CD14-positive monocyte (primary cell): Measurements from ENCODE around the gene FLT3LG. TPM values are rescaled to one million over a fixed set of nuclear protein-coding genes. Genes with fewer than 3 reads are reported as not detected.
"Not testable (repeated sequence)": the region's sequence is repeated elsewhere in the genome, so short reads cannot be mapped to it uniquely, and the experiment has no call there.

Experiments
- DNase-seq, 3 donors: peaks; one replicate each; pipeline ENCODE4 v3.0.0-alpha.2; 2011 to 2022
- H2AFZ ChIP-seq: 2 replicates; pipeline ENCODE4 v1.6.0; 2012; ENCODE audit warnings: mild to moderate bottlenecking, low read depth, low read length, inconsistent platforms; ENCODE audit not compliant: insufficient read depth, poor library complexity, severe bottlenecking
- H3K27ac ChIP-seq, 2 donors: 1 replicate in 1 of 2; 2 replicates in 1 of 2; pipeline ENCODE4 v1.5.1; 2012 to 2013; ENCODE audit warnings: low read length in 2 of 2, control low read depth in 1 of 2, inconsistent platforms in 1 of 2, low read depth in 1 of 2, mild to moderate bottlenecking in 1 of 2
- H3K27me3 ChIP-seq, 2 donors: one replicate each; pipeline versions ENCODE4 v1.6.0 to v1.6.1; 2011 to 2013; ENCODE audit warnings: low read length in 2 of 2; ENCODE audit not compliant: control insufficient read depth in 2 of 2, insufficient read depth in 2 of 2
- H3K36me3 ChIP-seq, 2 donors: replicated peaks in 1 of 2; 1 replicate in 1 of 2; 2 replicates in 1 of 2; pipeline versions ENCODE4 v1.5.1 to v1.6.1; 2012 to 2013; ENCODE audit warnings: low read length in 2 of 2, control low read depth in 1 of 2, inconsistent platforms in 1 of 2, mild to moderate bottlenecking in 1 of 2; ENCODE audit not compliant: insufficient read depth in 2 of 2, control insufficient read depth in 1 of 2
- H3K4me1 ChIP-seq, 2 donors: 1 replicate in 1 of 2; 2 replicates in 1 of 2; pipeline versions ENCODE4 v1.5.1 to v1.6.1; 2012 to 2013; ENCODE audit warnings: low read length in 2 of 2, control low read depth in 1 of 2, inconsistent platforms in 1 of 2, mild to moderate bottlenecking in 1 of 2, moderate library complexity in 1 of 2; ENCODE audit not compliant: insufficient read depth in 2 of 2, control insufficient read depth in 1 of 2
- H3K4me2 ChIP-seq: replicated peaks from 2 replicates; pipeline ENCODE3; 2012; ENCODE audit warnings: low read length, moderate library complexity, mild to moderate bottlenecking; ENCODE audit not compliant: poor library complexity, severe bottlenecking; ENCODE audit errors: extremely low read depth
- H3K4me3 ChIP-seq, 3 experiments: fragments of 200-600 bp in 1 of 3; sonication (generic) in 1 of 3; replicated peaks in 1 of 3; 1 replicate in 2 of 3; 2 replicates in 1 of 3; pipeline ENCODE4 v1.5.1; 2011 to 2013; ENCODE audit warnings: low read length in 3 of 3, mild to moderate bottlenecking in 3 of 3, control low read depth in 2 of 3, low read depth in 2 of 3, inconsistent platforms in 1 of 3, moderate library complexity in 1 of 3
- H3K79me2 ChIP-seq: 2 replicates; pipeline ENCODE4 v1.6.0; 2012; ENCODE audit warnings: mild to moderate bottlenecking, control low read depth, inconsistent platforms, low read length, moderate library complexity; ENCODE audit not compliant: insufficient read depth
- H3K9ac ChIP-seq: 2 replicates; pipeline ENCODE4 v1.6.0; 2017; ENCODE audit warnings: low read length, mild to moderate bottlenecking; ENCODE audit not compliant: insufficient read depth, poor library complexity, severe bottlenecking
- H3K9me3 ChIP-seq, 2 donors: replicated peaks in 1 of 2; 1 replicate in 1 of 2; 2 replicates in 1 of 2; pipeline versions ENCODE4 v1.5.1 to v1.6.1; 2012 to 2013; ENCODE audit warnings: low read length in 2 of 2, control low read depth in 1 of 2; ENCODE audit not compliant: control insufficient read depth in 1 of 2, insufficient read depth in 1 of 2
- H4K20me1 ChIP-seq: 2 replicates; pipeline ENCODE4 v1.6.0; 2012; ENCODE audit warnings: mild to moderate bottlenecking, low read length, control low read depth, moderate library complexity; ENCODE audit not compliant: insufficient read depth
- H3K27ac Mint-ChIP-seq, 7 donors: one replicate each; pipeline ENCODE4 v1.8.0; 2020; ENCODE audit warnings: mild to moderate bottlenecking in 7 of 7, mixed read lengths in 7 of 7, moderate library complexity in 6 of 7, inconsistent platforms in 2 of 7
- H3K27me3 Mint-ChIP-seq, 3 donors: one replicate each; pipeline ENCODE4 v1.8.0; 2021 to 2022; ENCODE audit warnings: low read depth in 3 of 3, mild to moderate bottlenecking in 3 of 3, mixed read lengths in 3 of 3, moderate library complexity in 3 of 3, inconsistent platforms in 1 of 3
- H3K36me3 Mint-ChIP-seq, 2 donors: one replicate each; pipeline ENCODE4 v1.8.0; 2020; ENCODE audit warnings: mixed read lengths in 2 of 2, inconsistent platforms in 1 of 2, mild to moderate bottlenecking in 1 of 2
- H3K4me1 Mint-ChIP-seq: one replicate; pipeline ENCODE4 v1.8.0; 2020; ENCODE audit warnings: mild to moderate bottlenecking, mixed read lengths
- H3K4me3 Mint-ChIP-seq, 2 donors: one replicate each; pipeline ENCODE4 v1.8.0; 2020; ENCODE audit warnings: mild to moderate bottlenecking in 2 of 2, mixed read lengths in 2 of 2, moderate library complexity in 1 of 2
- H3K9me3 Mint-ChIP-seq, 7 donors: one replicate each; pipeline ENCODE4 v1.8.0; 2020 to 2022; ENCODE audit warnings: mixed read lengths in 7 of 7, mild to moderate bottlenecking in 6 of 7, moderate library complexity in 6 of 7, inconsistent platforms in 2 of 7
- WGBS: methylation state at CpG from one replicate; pipeline ENCODE4 v1.1.5; 2013; ENCODE audit warnings: missing lambda C conversion rate; ENCODE audit not compliant: insufficient coverage; 5-methylcytosine and 5-hydroxymethylcytosine counted together
- intact Hi-C, 2 donors: fragments of 100-400 bp; cut with micrococcal nuclease; formaldehyde crosslinking; loops; one replicate each; pipeline versions ENCODE4 v1.15.0 to v1.15.1; 2023
- polyA plus RNA-seq, 3 donors: library from polyadenylated mRNA; depleted of rRNA in 1 of 3; unstranded in 2 of 3; stranded (reverse) in 1 of 3; fragments of 300-500 nt in 2 of 3; fragments of >200 nt in 1 of 3; fragmentation: Illumina TruSeq in 2 of 3; gene quantifications; 1 replicate in 2 of 3; 2 replicates in 1 of 3; pipeline ENCODE4 v1.2.3, GENCODE V29; 2012 to 2021
- TF ChIP-seq, protein P1 (sequence below): fragments of 200-600 bp; IDR thresholded peaks from one replicate; pipeline ENCODE4 v1.8.0; 2022; ENCODE audit warnings: antibody characterized with exemption, mild to moderate bottlenecking

FLT3LG gene
- polyA plus RNA-seq, 3 donors = 5.0 to 13.8 (median 6.9) TPM

- Histone ChIP-seq H3K4me2 (no peak overlapping the region), H3K4me1 (peaks cover under 1 to 3% of the 10 kb centered on the region in 2 donors), H4K20me1 (peaks cover 4% of the 10 kb centered on the region), H3K36me3 (peaks cover 30 to 41% of the 10 kb centered on the region in 2 donors), H3K27ac (no peak overlapping the region), H3K9ac (no peak overlapping the region), H2AFZ (no peak overlapping the region), H3K4me3 (no peak overlapping the region), H3K9me3 (no peaks in the 10 kb centered on the region), H3K27me3 (no peaks in the 10 kb centered on the region), H3K79me2 (peaks cover 12% of the 10 kb centered on the region)
- H3K27ac Mint-ChIP-seq = no peak overlapping the region
- intact Hi-C loops = loop anchor here in 1 of 2 donors (10.0 kb wide), 1 partner anchor 375 kb away; the partner anchor contains the start of gene SNRNP70
- H3K9me3 Mint-ChIP-seq = no peaks in the 10 kb centered on the region
- no peaks in the 10 kb centered on the region for H3K4me1 Mint-ChIP-seq
- H3K4me3 Mint-ChIP-seq = no peak overlapping the region
- TF ChIP-seq, protein P1, sequence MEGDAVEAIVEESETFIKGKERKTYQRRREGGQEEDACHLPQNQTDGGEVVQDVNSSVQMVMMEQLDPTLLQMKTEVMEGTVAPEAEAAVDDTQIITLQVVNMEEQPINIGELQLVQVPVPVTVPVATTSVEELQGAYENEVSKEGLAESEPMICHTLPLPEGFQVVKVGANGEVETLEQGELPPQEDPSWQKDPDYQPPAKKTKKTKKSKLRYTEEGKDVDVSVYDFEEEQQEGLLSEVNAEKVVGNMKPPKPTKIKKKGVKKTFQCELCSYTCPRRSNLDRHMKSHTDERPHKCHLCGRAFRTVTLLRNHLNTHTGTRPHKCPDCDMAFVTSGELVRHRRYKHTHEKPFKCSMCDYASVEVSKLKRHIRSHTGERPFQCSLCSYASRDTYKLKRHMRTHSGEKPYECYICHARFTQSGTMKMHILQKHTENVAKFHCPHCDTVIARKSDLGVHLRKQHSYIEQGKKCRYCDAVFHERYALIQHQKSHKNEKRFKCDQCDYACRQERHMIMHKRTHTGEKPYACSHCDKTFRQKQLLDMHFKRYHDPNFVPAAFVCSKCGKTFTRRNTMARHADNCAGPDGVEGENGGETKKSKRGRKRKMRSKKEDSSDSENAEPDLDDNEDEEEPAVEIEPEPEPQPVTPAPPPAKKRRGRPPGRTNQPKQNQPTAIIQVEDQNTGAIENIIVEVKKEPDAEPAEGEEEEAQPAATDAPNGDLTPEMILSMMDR = no peak
- 97% methylated on average over 10 of the region's 12 CpGs for WGBS
- peaks cover 0 to 2% (median 0%) of the 10 kb centered on the region in 3 donors for H3K27me3 Mint-ChIP-seq
- DNase-seq = no peak
- peaks cover 36 to 55% of the 10 kb centered on the region in 2 donors for H3K36me3 Mint-ChIP-seq
Observed at GRCh38 chr19:49459388-49459787, 14.6 kb upstream of the FLT3LG start.

DNA sequence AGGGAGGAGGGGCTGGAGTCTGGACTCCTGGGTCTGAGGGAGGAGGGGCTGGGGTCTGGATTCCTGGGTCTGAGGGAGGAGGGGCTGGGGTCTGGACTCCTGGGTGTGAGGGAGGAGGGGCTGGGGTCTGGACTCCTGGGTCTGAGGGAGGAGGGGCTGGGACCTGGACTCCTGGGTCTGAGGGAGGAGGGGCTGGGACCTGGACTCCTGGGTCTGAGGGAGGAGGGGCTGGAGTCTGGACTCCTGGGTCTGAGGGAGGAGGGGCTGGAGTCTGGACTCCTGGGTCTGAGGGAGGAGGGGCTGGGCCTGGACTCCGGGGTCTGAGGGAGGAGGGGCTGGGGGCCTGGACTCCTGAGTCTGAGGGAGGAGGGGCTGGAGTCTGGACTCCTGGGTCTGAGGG, 12.9 kb upstream of the FLT3LG start:
- H4K20me1 ChIP-seq, H3K4me1 Mint-ChIP-seq, H2AFZ ChIP-seq, H3K4me3 Mint-ChIP-seq, H3K27ac ChIP-seq, H3K4me1 ChIP-seq, H3K27me3 Mint-ChIP-seq, intact Hi-C loops, H3K4me2 ChIP-seq, H3K4me3 ChIP-seq, H3K9me3 ChIP-seq, H3K79me2 ChIP-seq, H3K27me3 ChIP-seq, H3K9ac ChIP-seq, H3K9me3 Mint-ChIP-seq, DNase-seq: not testable (repeated sequence)
- H3K36me3 ChIP-seq = peaks cover 47 to 51% of the 10 kb centered on the region in 2 donors
- Mint-ChIP-seq H3K27ac (peak overlapping the region in 2 of 7 donors; percentile 15 to 46), H3K36me3 (peaks cover 36 to 66% of the 10 kb centered on the region in 2 donors)
- WGBS = no CpG with 5 or more reads among the region's 1 CpG
